Kidney tubule cell (primary cell): Measurements from ENCODE around the gene ASCC2.
"Not testable (repeated sequence)": the region's sequence is repeated elsewhere in the genome, so short reads cannot be mapped to it uniquely, and the experiment has no call there.

Experiments used
- DNase-seq: peaks from one replicate; pipeline ENCODE4 v3.0.0-alpha.2; 2018; ENCODE audit warnings: low spot score

Gene ASCC2

DNA sequence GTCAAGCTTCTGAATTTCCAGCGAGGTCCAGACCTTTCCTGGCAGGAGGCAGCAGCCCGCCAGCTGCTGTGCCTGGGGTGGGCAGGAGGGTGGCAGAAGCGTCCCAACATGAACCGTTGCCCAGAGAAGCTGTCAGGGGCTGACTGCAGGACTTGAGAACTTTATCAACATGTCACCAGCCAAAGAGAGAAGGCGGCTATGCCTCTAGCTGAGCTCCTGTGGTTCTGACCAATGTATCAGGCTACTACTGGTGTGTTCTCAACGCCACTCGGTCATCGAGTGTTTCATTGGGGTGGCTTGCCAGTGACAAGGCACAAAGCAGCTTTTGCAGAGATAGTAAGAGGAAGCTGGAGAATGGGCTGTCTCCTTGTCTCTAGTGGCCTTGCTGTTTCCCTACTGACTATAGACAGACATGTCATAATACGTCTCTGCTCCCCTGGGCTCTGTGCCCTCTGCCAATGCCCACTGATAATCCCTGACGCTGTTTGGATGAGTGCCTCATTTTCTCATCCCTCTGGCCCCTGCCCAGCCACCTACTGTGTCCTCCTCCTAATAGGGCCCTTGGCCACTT, 17.6 kb upstream of the ASCC2 start:
- no peak for DNase-seq

GRCh38 chr22:29854432-29854831, 16.4 kb upstream of the ASCC2 start:
- no peak for DNase-seq

DNA sequence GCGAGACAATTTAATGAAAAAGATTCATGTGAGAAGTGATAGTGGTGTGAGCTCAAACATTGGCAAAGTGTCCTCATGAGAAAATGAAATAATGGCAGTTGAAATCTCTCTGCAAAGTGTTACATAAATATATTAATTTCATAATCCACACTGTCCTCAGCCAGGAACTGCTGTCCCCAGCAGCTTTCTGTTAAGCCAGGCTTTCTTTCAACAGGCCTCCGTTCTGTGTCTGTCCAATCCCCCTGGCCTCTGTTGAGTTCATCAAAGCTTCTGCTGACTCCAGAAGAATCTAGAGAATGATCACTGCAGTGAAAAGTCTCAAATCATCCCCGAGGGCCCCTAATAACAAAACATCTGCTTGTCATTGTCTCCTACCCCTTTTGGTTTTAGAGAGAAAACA, 10.0 kb upstream of the ASCC2 start:
- no peak for DNase-seq

- no peak for DNase-seq
These were observed 8.2 kb upstream of the ASCC2 start for GRCh38 chr22:29846290-29846689.

DNA sequence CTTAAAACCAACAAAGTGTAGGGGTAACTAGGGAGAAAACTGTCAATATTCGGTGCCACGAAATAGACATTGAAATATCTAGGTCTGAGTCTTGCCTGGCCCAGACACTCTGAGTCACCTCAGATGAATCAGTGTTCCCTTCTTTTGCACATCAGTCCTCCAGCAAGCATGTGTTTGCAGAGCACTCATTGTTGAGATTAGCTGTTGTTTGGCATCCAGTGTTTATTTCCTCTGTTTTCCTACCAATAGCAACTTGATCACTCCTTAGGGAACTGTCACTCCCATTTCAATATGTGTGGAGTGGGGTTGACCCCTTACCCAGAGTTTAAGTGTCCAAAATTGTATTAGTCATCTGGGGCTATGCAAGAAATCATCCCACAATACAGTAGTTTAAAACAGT, 4.7 kb upstream of the ASCC2 start:
- DNase-seq = peak; percentile 91

DNA sequence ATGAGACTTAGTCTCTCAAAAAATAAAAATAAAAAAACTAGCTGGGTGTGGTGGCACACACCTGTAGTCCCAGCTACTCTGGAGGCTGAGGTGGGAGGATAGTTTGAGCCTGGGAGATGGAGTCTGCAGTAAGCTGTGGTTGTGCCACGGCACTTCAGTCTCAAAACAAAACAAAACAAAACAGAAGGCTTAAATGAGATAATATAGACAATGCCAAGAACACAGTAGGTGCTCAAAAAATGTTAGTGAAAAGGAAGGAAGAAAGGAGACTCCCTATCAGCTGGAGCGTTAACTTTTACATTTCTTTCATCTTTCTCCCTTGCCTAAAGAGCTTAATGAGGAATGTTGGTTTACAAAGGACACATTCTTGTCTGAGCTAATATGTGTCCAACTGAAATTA, 4.1 kb upstream of the ASCC2 start:
- DNase-seq = no peak

- DNase-seq = no peak
These were observed 2.4 kb upstream of the ASCC2 start for GRCh38 chr22:29840498-29840897.

- no peak for DNase-seq
These were observed 965 bp upstream of the ASCC2 start for GRCh38 chr22:29839039-29839438.

DNA sequence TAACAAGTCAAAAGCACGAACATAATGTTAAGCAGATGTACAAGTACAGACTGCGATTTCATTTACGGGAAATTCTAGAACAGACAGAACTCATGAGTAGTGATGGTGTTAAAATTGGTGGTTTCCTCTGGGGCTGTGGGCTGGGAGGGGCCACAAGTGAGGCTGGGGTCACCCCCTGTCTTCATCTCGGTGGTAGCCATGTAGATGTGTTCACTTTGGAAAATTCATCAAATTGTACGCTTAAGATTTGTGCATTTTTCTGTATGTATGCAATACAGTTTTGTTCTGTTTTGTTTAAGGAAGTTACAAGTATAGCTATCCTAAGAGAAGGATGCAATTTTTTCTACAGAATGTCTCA, 504 bp upstream of the ASCC2 start:
- no peak for DNase-seq

DNA sequence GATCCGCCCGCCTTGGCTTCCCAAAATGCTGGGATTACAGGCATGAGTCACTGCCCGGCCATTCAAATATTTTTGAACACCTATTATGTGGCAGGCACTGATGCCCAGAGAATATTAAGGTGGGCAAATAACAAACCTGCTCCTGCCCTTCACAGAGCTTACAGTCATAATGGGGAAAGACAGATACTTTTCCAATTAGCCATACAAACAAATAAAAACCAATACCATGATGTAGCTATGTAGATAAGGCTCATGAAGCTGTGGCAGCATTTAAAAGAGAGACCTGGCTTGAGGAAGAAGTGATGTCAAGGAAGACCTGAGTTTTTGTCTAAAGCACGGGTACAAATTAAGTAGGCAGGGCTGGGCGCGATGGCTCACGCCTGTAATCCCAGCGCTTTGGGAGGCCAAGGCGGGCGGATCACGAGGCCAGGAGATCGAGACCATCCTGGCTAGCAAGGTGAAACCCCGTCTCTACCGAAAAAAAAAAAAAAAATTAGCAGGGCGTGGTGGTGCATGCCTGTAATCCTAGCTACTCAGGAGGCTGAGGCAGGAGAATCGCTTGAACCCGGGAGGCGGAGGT, 1.2 kb downstream of the ASCC2 start:
- DNase-seq = not testable (repeated sequence)

DNA sequence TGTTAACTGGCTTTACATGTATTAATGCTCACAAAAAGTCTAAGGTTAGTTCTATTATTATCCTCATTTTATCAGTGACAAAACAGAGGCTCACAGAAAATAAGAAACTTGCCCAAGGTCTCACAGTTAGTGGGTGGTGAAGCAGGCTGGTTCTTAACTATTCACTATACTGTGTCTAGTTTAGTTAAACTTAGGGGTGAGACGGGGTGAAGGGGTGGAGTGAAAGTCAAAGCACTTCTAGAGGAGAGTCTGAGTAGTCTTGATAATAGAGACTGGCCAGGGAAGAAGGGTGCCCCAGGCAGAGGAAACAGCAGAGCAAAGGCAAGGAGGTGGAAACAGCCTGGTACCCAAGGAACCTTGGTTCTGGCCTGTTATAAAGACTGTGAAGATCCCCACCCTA, 4.0 kb downstream of the ASCC2 start:
- no peak for DNase-seq

GRCh38 chr22:29833392-29833965, 4.6 kb downstream of the ASCC2 start:
- DNase-seq = no peak

GRCh38 chr22:29831958-29832357, 6.1 kb downstream of the ASCC2 start:
- DNase-seq = no peak

- no peak for DNase-seq
These were observed 6.7 kb downstream of the ASCC2 start for GRCh38 chr22:29831186-29831921.

- DNase-seq = no peak
These were observed 7.5 kb downstream of the ASCC2 start for GRCh38 chr22:29830585-29830984.

- peak; percentile 77 for DNase-seq
These were observed 10.3 kb downstream of the ASCC2 start for GRCh38 chr22:29827726-29828125.

- no peak for DNase-seq
These were observed 11.0 kb downstream of the ASCC2 start for GRCh38 chr22:29827091-29827490.

GRCh38 chr22:29825578-29825977, 12.5 kb downstream of the ASCC2 start:
- no peak for DNase-seq

DNA sequence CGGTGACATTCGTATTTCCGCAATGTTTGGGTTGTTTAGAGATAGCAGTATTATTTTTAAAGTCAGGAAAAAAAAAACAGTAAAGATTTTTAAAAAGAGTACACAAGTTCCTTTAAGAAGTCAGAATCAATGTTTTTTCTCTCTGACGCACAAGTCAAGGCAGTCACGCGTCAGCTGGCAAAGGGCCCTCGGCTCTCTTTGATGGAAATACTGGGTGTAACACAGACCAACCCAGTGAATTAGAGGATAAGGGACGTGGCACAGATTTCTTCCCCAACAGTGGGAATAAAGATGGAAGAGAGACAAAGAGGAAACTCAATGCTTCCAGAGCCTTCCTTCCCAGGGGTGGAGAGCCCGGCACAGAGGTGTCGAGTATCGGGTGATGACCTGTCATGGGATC, 13.4 kb downstream of the ASCC2 start:
- no peak for DNase-seq

DNA sequence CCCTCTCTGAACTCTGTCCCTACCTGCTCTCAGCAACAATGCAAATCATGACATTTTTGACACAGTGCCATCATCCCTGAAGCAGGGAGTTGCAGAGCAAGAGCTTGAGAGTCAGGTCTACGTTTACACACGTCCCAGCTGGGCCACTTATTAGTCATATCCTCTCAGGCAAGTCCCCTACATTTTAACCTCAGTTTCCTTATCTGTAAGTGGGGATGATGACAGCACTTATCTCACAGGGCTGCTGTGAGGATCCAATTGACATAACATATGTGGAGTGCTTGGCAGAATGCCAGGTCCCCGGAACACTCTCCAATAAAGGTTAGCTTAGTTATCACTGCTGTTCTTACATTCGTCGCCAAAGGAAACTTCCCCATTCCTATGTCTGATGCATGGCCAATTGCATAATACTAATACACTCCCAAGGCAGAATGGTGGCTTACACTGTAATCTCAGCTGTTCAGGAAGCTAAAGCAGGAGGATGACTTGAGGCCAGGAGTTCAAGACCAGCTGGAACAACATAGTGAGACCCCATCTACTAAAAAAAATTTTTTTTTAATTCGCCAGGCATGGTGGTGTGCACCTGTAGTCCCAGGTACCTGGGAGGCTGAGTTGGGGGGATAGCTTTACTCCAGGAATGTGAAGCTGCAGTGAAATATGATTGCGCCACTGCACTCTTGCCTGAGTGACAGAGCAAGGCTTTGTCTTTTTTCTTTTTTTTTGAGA, 16.6 kb downstream of the ASCC2 start:
- DNase-seq = peak; percentile 99

DNA sequence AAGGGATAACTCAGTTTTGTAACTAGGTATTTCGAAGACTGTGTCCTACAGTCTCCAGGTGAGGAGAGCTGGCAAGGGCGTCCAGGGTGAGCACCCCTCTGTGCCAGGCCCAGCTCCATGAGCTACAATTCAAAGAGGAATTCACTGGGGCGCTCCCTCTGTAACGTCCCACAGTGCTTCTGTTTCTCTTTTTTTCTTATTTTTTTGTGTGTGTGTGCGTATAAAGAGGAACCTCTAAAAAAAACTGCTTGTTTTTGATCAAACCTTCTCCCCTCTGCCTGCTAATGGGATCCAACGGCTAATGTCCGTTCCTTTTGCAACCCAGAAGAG, 17.1 kb downstream of the ASCC2 start:
- DNase-seq = no peak

DNA sequence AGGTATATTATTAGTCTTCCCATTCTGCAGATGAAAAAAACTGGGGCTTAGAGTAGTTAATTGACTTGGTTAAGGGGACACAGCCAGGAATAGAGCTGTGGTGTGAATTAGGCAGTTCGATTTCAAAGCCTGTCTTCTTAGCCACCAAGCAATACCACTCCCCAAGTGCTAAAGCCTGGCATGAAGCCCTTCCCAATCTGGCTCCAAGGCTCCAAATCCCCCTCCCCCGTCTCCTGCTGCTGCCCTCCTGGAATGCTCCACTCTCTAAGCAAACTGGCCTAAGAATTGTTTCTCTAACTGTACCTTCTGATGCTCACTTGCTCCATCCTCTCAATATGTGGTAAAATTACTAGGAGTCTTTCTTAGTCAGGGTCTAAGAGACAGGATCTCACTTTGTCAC, 18.6 kb downstream of the ASCC2 start:
- no peak for DNase-seq

DNA sequence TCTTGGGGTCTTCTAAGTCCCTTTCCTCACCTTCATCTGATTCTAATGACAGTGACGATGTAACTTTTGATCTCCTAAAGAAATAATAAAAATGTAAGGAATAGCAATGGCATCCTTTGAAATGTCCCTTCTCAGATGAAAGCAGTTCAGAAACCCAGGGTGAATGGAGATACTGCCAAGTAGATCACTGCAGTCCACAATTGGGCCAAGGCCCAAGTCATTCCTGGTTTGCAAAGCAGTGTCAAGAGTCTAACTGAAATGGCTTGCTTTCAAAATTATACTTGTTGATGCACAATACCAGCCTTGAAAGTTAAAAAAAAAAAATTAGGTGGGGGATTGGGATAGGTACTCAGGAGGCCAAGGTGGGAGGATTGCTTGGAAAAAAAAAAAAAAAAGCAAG, 20.4 kb downstream of the ASCC2 start:
- no peak for DNase-seq
